SU-DHL-6 (cell line): ENCODE results near the gene KDELR3.

Experiments
- H2AFZ ChIP-seq: fragments of 200-600 bp; sonication (generic); 2 replicates; pipeline ENCODE4 v1.6.1; 2014; ENCODE audit warnings: low read depth, mild to moderate bottlenecking, moderate library complexity, mixed read lengths, antibody characterized with exemption, low read length; ENCODE audit not compliant: severe bottlenecking
- H3F3A ChIP-seq: fragments of 200-600 bp; shearing (Covaris generic); 2 replicates; pipeline ENCODE4 v1.6.0; 2016; ENCODE audit warnings: antibody characterized with exemption, mild to moderate bottlenecking; ENCODE audit not compliant: insufficient read depth
- H3K27ac ChIP-seq: fragments of 200-600 bp; sonication (generic); 2 replicates; pipeline ENCODE4 v1.5.1; 2016; ENCODE audit warnings: low read depth, mild to moderate bottlenecking, low read length, moderate library complexity, mixed read lengths
- H3K27me3 ChIP-seq: fragments of 200-600 bp; sonication (generic), shearing (Covaris generic); 2 replicates; pipeline ENCODE4 v1.6.0; 2014; ENCODE audit warnings: mild to moderate bottlenecking, low read length
- H3K36me3 ChIP-seq: fragments of 200-600 bp; sonication (generic); 2 replicates; pipeline ENCODE4 v1.6.1; 2014; ENCODE audit warnings: mild to moderate bottlenecking, low read length, mixed read lengths
- H3K4me2 ChIP-seq: fragments of 300-600, 200-600 bp; shearing (Covaris generic), sonication (generic); 2 replicates; pipeline ENCODE4 v1.6.0; 2014; ENCODE audit warnings: low read length, low read depth, mild to moderate bottlenecking; ENCODE audit not compliant: poor library complexity, severe bottlenecking
- H3K4me3 ChIP-seq: fragments of 200-600 bp; sonication (generic); 2 replicates; pipeline ENCODE4 v1.5.1; 2014; ENCODE audit warnings: antibody characterized with exemption, low read length, mild to moderate bottlenecking, mixed read lengths; ENCODE audit not compliant: insufficient read depth, poor library complexity, severe bottlenecking
- H3K79me2 ChIP-seq: fragments of 200-600 bp; sonication (generic); 2 replicates; pipeline ENCODE4 v1.6.1; 2014; ENCODE audit warnings: mild to moderate bottlenecking, low read length, moderate library complexity; ENCODE audit not compliant: insufficient read depth
- H3K9ac ChIP-seq: fragments of 200-600 bp; sonication (generic); 2 replicates; pipeline ENCODE4 v1.7.0; 2014; ENCODE audit warnings: mild to moderate bottlenecking, low read length
- H3K9me2 ChIP-seq: fragments of 200-600 bp; sonication (generic); replicated peaks from 2 replicates; pipeline ENCODE4 v1.6.1; 2014; ENCODE audit warnings: low read length; ENCODE audit not compliant: insufficient read depth
- H3K9me3 ChIP-seq: fragments of 200-600 bp; sonication (generic); 2 replicates; pipeline ENCODE4 v1.6.1; 2014; ENCODE audit warnings: low read length, mixed read lengths; ENCODE audit not compliant: insufficient read depth
- H4K20me1 ChIP-seq: fragments of 200-600 bp; sonication (generic); 2 replicates; pipeline ENCODE4 v1.6.1; 2014; ENCODE audit warnings: low read depth, mild to moderate bottlenecking, antibody characterized with exemption, low read length, moderate library complexity, mixed read lengths
- EZH2phosphoT487 ChIP-seq: fragments of 200-600 bp; sonication (generic), shearing (Covaris generic); conservative IDR thresholded peaks from 2 replicates; pipeline ENCODE4 v1.6.1; 2018; ENCODE audit warnings: mild to moderate bottlenecking, antibody characterized with exemption, low read length, moderate library complexity, mixed read lengths
- TF ChIP-seq, protein P1 (sequence below): fragments of 200-600 bp; sonication (generic); IDR thresholded peaks from one replicate; pipeline ENCODE4 v1.5.1; 2017; ENCODE audit warnings: antibody characterized with exemption, mild to moderate bottlenecking, low read length, moderate library complexity; ENCODE audit not compliant: insufficient read depth, poor library complexity, severe bottlenecking

Gene KDELR3

DNA sequence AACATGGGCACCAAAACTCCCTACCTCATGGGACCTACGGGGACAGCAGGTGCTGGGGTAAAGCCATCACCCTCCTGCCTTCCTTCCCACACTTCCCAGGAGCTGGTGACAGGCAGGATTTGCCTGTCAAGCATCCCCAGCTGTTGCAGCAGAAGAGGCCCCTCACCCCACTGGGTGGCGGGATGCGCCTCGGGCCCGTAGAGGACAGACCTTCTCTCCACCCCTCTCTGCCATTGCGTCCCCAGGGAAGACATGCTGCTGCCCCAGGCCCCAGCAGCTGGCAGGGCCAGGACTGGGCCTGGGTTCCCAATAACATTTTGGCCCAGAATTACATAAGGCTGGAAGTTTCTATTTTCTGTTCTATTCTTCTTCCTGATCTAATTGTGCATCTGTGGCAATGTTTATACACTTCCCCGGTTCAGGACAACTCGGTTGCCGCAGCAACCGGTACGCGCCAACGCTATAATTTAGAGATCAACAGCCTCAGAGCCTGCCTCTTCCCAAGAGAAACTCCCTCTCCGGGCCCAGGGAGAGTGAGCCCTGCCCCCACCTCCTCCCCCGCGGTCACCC, 38.3 kb upstream of the KDELR3 start:
- Histone ChIP-seq H3K9ac (no peak overlapping the region), H3K4me2 (no peak overlapping the region), H3K9me2 (no peaks in the 10 kb centered on the region), H3F3A (no peaks in the 10 kb centered on the region), H3K27ac (no peak overlapping the region), H3K27me3 (no peaks in the 10 kb centered on the region), H3K79me2 (no peaks in the 10 kb centered on the region), H4K20me1 (no peaks in the 10 kb centered on the region), H3K9me3 (no peaks in the 10 kb centered on the region), H3K36me3 (no peaks in the 10 kb centered on the region), H2AFZ (no peak overlapping the region), H3K4me3 (no peak overlapping the region)
- TF ChIP-seq, protein P1, sequence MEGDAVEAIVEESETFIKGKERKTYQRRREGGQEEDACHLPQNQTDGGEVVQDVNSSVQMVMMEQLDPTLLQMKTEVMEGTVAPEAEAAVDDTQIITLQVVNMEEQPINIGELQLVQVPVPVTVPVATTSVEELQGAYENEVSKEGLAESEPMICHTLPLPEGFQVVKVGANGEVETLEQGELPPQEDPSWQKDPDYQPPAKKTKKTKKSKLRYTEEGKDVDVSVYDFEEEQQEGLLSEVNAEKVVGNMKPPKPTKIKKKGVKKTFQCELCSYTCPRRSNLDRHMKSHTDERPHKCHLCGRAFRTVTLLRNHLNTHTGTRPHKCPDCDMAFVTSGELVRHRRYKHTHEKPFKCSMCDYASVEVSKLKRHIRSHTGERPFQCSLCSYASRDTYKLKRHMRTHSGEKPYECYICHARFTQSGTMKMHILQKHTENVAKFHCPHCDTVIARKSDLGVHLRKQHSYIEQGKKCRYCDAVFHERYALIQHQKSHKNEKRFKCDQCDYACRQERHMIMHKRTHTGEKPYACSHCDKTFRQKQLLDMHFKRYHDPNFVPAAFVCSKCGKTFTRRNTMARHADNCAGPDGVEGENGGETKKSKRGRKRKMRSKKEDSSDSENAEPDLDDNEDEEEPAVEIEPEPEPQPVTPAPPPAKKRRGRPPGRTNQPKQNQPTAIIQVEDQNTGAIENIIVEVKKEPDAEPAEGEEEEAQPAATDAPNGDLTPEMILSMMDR, result no peak
- TF ChIP-seq EZH2phosphoT487, result no peak

DNA sequence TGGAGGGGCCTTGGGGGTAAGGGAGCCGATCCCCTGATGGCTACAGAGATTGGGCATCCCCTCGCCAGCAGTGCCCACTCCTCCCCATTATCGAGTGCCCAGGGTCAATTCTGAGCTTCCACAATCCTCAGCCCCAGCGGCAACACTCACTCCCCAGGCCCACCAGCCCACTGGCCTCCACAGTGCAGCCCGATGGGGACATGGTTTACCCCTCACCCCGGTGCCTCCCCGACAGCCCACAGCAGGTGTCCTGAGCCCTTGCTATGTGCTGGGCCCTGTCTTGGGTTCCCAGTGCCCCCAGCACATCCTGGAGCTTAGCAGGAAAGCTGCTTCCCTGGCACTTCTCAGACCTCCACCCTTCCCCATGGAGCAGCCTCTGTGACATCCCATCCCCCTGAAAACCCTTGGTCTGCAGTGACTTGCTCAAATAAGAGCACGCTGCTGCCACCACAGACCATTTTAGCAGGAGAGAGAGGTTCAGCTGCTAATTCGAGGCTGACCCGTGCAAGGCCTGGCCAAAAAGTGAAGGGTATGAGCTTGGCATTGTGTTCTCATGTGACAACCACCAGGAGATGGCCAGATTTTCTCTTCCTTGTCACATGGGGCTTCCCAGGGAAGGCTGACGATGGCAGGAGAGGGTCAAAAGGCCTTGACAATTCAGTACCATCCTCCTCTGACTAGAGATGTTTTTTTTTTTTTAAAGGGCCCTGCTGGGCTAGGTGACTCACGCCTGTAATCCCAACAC, 36.5 kb upstream of the KDELR3 start:
- TF ChIP-seq, protein P1, result no peak
- no peak for TF ChIP-seq EZH2phosphoT487
- H3K4me3 ChIP-seq, result no peak overlapping the region
- no peaks in the 10 kb centered on the region for H3K79me2 ChIP-seq
- H3K27ac ChIP-seq, result no peak overlapping the region
- no peaks in the 10 kb centered on the region for H3K27me3 ChIP-seq
- H4K20me1 ChIP-seq, result no peaks in the 10 kb centered on the region
- no peak overlapping the region for H3K9ac ChIP-seq
- no peaks in the 10 kb centered on the region for H3K9me3 ChIP-seq
- H3F3A ChIP-seq, result no peaks in the 10 kb centered on the region
- H3K36me3 ChIP-seq, result no peaks in the 10 kb centered on the region
- no peak overlapping the region for H3K4me2 ChIP-seq
- no peaks in the 10 kb centered on the region for H3K9me2 ChIP-seq
- no peak overlapping the region for H2AFZ ChIP-seq

- Histone ChIP-seq H4K20me1 (no peaks in the 10 kb centered on the region), H3K9me2 (no peaks in the 10 kb centered on the region), H3K27ac (no peak overlapping the region), H3K4me3 (no peak overlapping the region), H3K9ac (no peak overlapping the region), H3K36me3 (no peaks in the 10 kb centered on the region), H3K79me2 (no peaks in the 10 kb centered on the region), H3K9me3 (no peaks in the 10 kb centered on the region), H3F3A (no peaks in the 10 kb centered on the region), H3K27me3 (no peaks in the 10 kb centered on the region), H3K4me2 (no peak overlapping the region), H2AFZ (no peak overlapping the region)
- TF ChIP-seq, protein P1, result no peak
- no peak for TF ChIP-seq EZH2phosphoT487
Measured at GRCh38 chr22:38432264-38432663, 35.6 kb upstream of the KDELR3 start.
